ENCODE data around the gene MGA.
"Not testable (repeated sequence)": the region's sequence is repeated elsewhere in the genome, so short reads cannot be mapped to it uniquely, and the experiment has no call there.

Gene MGA

GRCh38 chr15:41716864-41717263, 56.7 kb downstream of the MGA start:
- DNase-seq (ENCODE audit: low spot score), result no peak

- DNase-seq (ENCODE audit: low spot score), result no peak
Observed at GRCh38 chr15:41727143-41727542, 66.9 kb downstream of the MGA start.

- not testable (repeated sequence) for DNase-seq (ENCODE audit: low spot score)
Observed at GRCh38 chr15:41728061-41728460, 67.9 kb downstream of the MGA start.

- no peak for DNase-seq (ENCODE audit: low spot score)
Observed at GRCh38 chr15:41730543-41730942, 70.3 kb downstream of the MGA start.

GRCh38 chr15:41732483-41732882, 72.3 kb downstream of the MGA start:
- no peak for DNase-seq (ENCODE audit: low spot score)

GRCh38 chr15:41734079-41734478, 73.9 kb downstream of the MGA start:
- DNase-seq (ENCODE audit: low spot score), result no peak

- no peak for DNase-seq (ENCODE audit: low spot score)
Observed at GRCh38 chr15:41735046-41735445, 74.8 kb downstream of the MGA start.

- not testable (repeated sequence) for DNase-seq (ENCODE audit: low spot score)
Observed at GRCh38 chr15:41735492-41735891, 75.3 kb downstream of the MGA start.

- DNase-seq (ENCODE audit: low spot score), result no peak
Observed at GRCh38 chr15:41746802-41747201, 86.6 kb downstream of the MGA start.

GRCh38 chr15:41756198-41756597, 96.0 kb downstream of the MGA start:
- no peak for DNase-seq (ENCODE audit: low spot score)

- peak; percentile 85 for DNase-seq (ENCODE audit: low spot score)
Observed at GRCh38 chr15:41772720-41773331, 112.6 kb downstream of the MGA start.

GRCh38 chr15:41773332-41773728, 113.1 kb downstream of the MGA start:
- no peak for DNase-seq (ENCODE audit: low spot score)

- DNase-seq (ENCODE audit: low spot score), result no peak
Observed at GRCh38 chr15:41773729-41774061, 113.5 kb downstream of the MGA start.

- peak; percentile 99 for DNase-seq (ENCODE audit: low spot score)
Observed at GRCh38 chr15:41774062-41774881, 114.1 kb downstream of the MGA start, which contains the start of gene MAPKBP1. MAPKBP1 (plus strand) TSS chr15:41774484; CDS start chr15:41775276, 792 bp downstream.

GRCh38 chr15:41774882-41775417, 114.7 kb downstream of the MGA start:
- no peak for DNase-seq (ENCODE audit: low spot score)

- DNase-seq (ENCODE audit: low spot score), result no peak
Observed at GRCh38 chr15:41775651-41776050, 115.4 kb downstream of the MGA start.

- no peak for DNase-seq (ENCODE audit: low spot score)
Observed at GRCh38 chr15:41777421-41777973, 117.3 kb downstream of the MGA start.

- no peak for DNase-seq (ENCODE audit: low spot score)
Observed at GRCh38 chr15:41778521-41778920, 118.3 kb downstream of the MGA start.

- no peak for DNase-seq (ENCODE audit: low spot score)
Observed at GRCh38 chr15:41779662-41780157, 119.5 kb downstream of the MGA start.

- DNase-seq (ENCODE audit: low spot score), result no peak
Observed at GRCh38 chr15:41780266-41780665, 120.1 kb downstream of the MGA start.

- DNase-seq (ENCODE audit: low spot score), result no peak
Observed at GRCh38 chr15:41780727-41781126, 120.5 kb downstream of the MGA start.

GRCh38 chr15:41782371-41783282, 122.4 kb downstream of the MGA start:
- no peak for DNase-seq (ENCODE audit: low spot score)

All from Ammon's horn (tissue), 1 donor.